MCF 10A (cell line): ENCODE data around the gene MUC3A. TPM values are rescaled to one million over a fixed set of nuclear protein-coding genes. Genes with fewer than 3 reads are reported as not detected.
"Not testable (repeated sequence)": the region's sequence is repeated elsewhere in the genome, so short reads cannot be mapped to it uniquely, and the experiment has no call there.

ENCODE experiments used
- BruUV-seq: library from RNA; stranded (reverse); fragments of 400-500 nt; replicated peaks from 2 replicates; lab custom pipeline; 2021; lab: Mats Ljungman, UMichigan
- CTCF ChIA-PET: fragments of 300-600 bp; sonication (Branson Sonifier 250); formaldehyde crosslinking; extraction: SDS; loops from one replicate; lab custom pipeline; 2021; ENCODE audit warnings: antibody characterized with exemption, inconsistent platforms; lab: Yijun Ruan, JAX
- POLR2A ChIA-PET: fragments of 300-600, 350-650 bp; sonication (Branson Sonifier 250); formaldehyde crosslinking; extraction: SDS; loops from one replicate; lab custom pipeline; 2020; ENCODE audit warnings: antibody characterized with exemption, inconsistent platforms; lab: Yijun Ruan, JAX
- DNase-seq: peaks from one replicate; pipeline ENCODE4 v3.0.0-alpha.2; 2018; ENCODE audit not compliant: unreplicated experiment
- H3K27ac Mint-ChIP-seq: one replicate; pipeline ENCODE4 v1.8.0; 2022; ENCODE audit warnings: mild to moderate bottlenecking, low read depth, mixed read lengths; ENCODE audit not compliant: unreplicated experiment
- H3K27me3 Mint-ChIP-seq: one replicate; pipeline ENCODE4 v1.8.0; 2022; ENCODE audit warnings: mixed read lengths; ENCODE audit not compliant: insufficient read depth, unreplicated experiment
- H3K36me3 Mint-ChIP-seq: one replicate; pipeline ENCODE4 v1.8.0; 2022; ENCODE audit warnings: mild to moderate bottlenecking, moderate library complexity, mixed read lengths; ENCODE audit not compliant: insufficient read depth, unreplicated experiment
- H3K4me1 Mint-ChIP-seq: one replicate; pipeline ENCODE4 v1.8.0; 2022; ENCODE audit warnings: mixed read lengths; ENCODE audit not compliant: insufficient read depth, unreplicated experiment
- H3K4me3 Mint-ChIP-seq: one replicate; pipeline ENCODE4 v1.8.0; 2022; ENCODE audit warnings: mild to moderate bottlenecking, moderate library complexity, mixed read lengths; ENCODE audit not compliant: unreplicated experiment
- H3K9me3 Mint-ChIP-seq: one replicate; pipeline ENCODE4 v1.8.0; 2022; ENCODE audit warnings: mixed read lengths; ENCODE audit not compliant: unreplicated experiment
- CTCF ChIP-seq: fragments of 200-600 bp; IDR thresholded peaks from one replicate; pipeline ENCODE4 v1.8.0; 2022; ENCODE audit warnings: antibody characterized with exemption, mild to moderate bottlenecking; ENCODE audit not compliant: unreplicated experiment
- intact Hi-C: fragments of 100-400 bp; cut with micrococcal nuclease; formaldehyde crosslinking; loops from 2 replicates; pipeline ENCODE4 v1.14.1; 2022
- total RNA-seq: library from RNA; stranded (reverse); gene quantifications from 2 replicates; pipeline ENCODE4 v1.2.3, GENCODE V29; 2022

MUC3A gene
- total RNA-seq, 1 experiment from 2014 or later = not detected

- CTCF ChIA-PET, BruUV-seq: not testable (repeated sequence)
Measured at GRCh38 chr7:100999334-100999733, 50.0 kb downstream of the MUC3A start.

DNA sequence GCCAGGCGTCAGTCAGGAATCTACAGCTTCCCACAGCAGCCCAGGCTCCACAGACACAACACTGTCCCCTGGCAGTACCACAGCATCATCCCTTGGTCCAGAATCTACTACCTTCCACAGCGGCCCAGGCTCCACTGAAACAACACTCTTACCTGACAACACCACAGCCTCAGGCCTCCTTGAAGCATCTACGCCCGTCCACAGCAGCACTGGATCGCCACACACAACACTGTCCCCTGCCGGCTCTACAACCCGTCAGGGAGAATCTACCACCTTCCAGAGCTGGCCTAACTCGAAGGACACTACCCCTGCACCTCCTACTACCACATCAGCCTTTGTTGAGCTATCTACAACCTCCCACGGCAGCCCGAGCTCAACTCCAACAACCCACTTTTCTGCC is 50.7 kb downstream of the MUC3A start:
- H3K9me3 Mint-ChIP-seq, CTCF ChIA-PET, H3K4me1 Mint-ChIP-seq, H3K36me3 Mint-ChIP-seq, BruUV-seq, H3K4me3 Mint-ChIP-seq, H3K27me3 Mint-ChIP-seq, H3K27ac Mint-ChIP-seq, DNase-seq, POLR2A ChIA-PET, intact Hi-C loops: not testable (repeated sequence)

More at GRCh38 chr7:100999334-100999733, 50.0 kb downstream of the MUC3A start:
- H3K4me1 Mint-ChIP-seq, POLR2A ChIA-PET, H3K27ac Mint-ChIP-seq, DNase-seq, intact Hi-C loops, H3K27me3 Mint-ChIP-seq, H3K9me3 Mint-ChIP-seq, H3K36me3 Mint-ChIP-seq, H3K4me3 Mint-ChIP-seq: not testable (repeated sequence)

- H3K4me3 Mint-ChIP-seq, H3K36me3 Mint-ChIP-seq, CTCF ChIA-PET, H3K27me3 Mint-ChIP-seq, H3K9me3 Mint-ChIP-seq, DNase-seq, intact Hi-C loops, H3K4me1 Mint-ChIP-seq, H3K27ac Mint-ChIP-seq, BruUV-seq, POLR2A ChIA-PET: not testable (repeated sequence)
Measured at GRCh38 chr7:101002333-101002732, 53.0 kb downstream of the MUC3A start.

GRCh38 chr7:101007361-101007760 is 58.0 kb downstream of the MUC3A start:
- intact Hi-C loops, CTCF ChIA-PET, H3K4me3 Mint-ChIP-seq, H3K4me1 Mint-ChIP-seq, H3K9me3 Mint-ChIP-seq, BruUV-seq, POLR2A ChIA-PET, H3K36me3 Mint-ChIP-seq, DNase-seq, H3K27ac Mint-ChIP-seq: not testable (repeated sequence)
- H3K27me3 Mint-ChIP-seq = peaks cover 39% of the 10 kb centered on the region

DNA sequence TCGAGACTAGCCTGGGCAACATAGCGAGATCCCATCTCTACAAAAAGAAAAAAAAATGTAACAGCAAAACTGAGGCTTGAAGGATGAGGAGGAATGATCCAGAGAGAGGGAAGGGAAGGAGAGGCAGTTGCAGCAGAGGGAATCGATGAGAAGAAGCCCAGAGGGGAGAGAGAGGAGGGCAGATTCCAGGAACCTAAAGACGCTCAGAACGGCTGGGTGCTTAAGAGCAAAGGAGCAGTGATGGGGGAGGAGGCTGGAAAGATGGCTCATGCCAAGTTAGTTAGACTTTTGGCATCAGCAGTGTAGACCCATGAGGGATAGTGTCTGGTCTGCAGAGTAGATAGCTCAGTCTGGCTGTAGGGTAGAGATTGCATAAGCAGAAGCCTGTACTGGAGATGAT is 60.3 kb downstream of the MUC3A start:
- Mint-ChIP-seq H3K4me3 (no peak overlapping the region), H3K27me3 (peaks cover 45% of the 10 kb centered on the region), H3K4me1 (no peaks in the 10 kb centered on the region), H3K9me3 (no peaks in the 10 kb centered on the region), H3K27ac (no peak overlapping the region), H3K36me3 (peaks cover 5% of the 10 kb centered on the region)
- intact Hi-C loops = no loop called here
- ChIA-PET CTCF (no interaction called here), POLR2A (no interaction called here)
- no peak for TF ChIP-seq CTCF
- no peak for DNase-seq
- BruUV-seq = no TSS peak

DNA sequence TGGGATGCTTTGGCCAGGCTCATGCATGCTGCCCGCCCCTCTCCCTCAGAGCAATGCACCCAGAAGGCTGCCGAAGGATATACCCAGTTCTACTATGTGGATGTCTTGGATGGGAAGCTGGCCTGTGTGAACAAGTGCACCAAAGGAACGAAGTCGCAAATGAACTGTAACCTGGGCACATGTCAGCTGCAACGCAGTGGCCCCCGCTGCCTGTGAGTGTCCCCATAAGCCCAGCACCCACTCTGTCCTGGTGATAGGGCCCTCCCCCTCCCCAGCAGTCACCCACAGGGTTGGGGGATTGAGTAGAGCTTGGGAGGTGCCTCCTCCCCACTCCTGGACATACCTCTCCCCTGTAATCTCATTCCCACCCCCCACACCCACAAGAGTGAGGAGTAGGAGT is 63.6 kb downstream of the MUC3A start:
- intact Hi-C loops = no loop called here
- Mint-ChIP-seq H3K4me3 (no peak overlapping the region), H3K27ac (no peak overlapping the region), H3K4me1 (peaks cover 12% of the 10 kb centered on the region), H3K9me3 (no peaks in the 10 kb centered on the region), H3K27me3 (peaks cover 55% of the 10 kb centered on the region), H3K36me3 (peaks cover 5% of the 10 kb centered on the region)
- no TSS peak for BruUV-seq
- POLR2A ChIA-PET = no interaction called here
- CTCF ChIA-PET = no interaction called here
- DNase-seq = no peak
- TF ChIP-seq CTCF = no peak
